ENCODE results near the gene PDZD4. TPM values are rescaled to one million over a fixed set of nuclear protein-coding genes. Genes with fewer than 3 reads are reported as not detected.

The PDZD4 gene
- total RNA-seq, 2 experiments from 2014 or later: 1.4 to 2.6 TPM

GRCh38 chrX:153877571-153878261, 47.4 kb upstream of the PDZD4 start:
- no peak for ATAC-seq

DNA sequence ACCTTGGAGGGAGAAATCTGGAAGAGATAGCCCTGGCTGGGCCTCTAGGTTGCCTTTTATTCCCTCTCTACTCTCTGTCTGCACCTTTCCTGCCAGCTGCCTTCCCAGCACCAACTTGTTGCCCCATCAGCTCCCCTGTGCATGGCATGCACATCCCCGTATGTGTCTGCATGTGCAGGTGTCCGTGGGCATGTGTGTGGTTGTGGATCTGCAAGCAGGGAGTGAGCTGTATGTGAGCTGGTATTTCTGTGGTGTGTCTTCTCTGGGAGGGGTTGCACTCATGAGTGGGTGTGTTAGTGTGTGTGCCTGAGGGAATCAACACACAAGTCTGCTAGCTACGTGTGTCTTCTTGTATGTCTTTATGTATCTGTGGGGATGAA, 45.8 kb upstream of the PDZD4 start:
- Mint-ChIP-seq H3K36me3 (ENCODE audit: low read depth) (no peaks in the 10 kb centered on the region), H3K4me3 (no peak overlapping the region), H3K4me1 (ENCODE audit: low read depth) (peaks cover 16% of the 10 kb centered on the region), H3K27ac (no peak overlapping the region), H3K27me3 (peaks cover 17% of the 10 kb centered on the region), H3K9me3 (no peaks in the 10 kb centered on the region)
- ChIA-PET CTCF (interaction anchor here (0.7 to 1.1 kb wide), 2 partner anchors 30 to 113 kb away, joined by 3 to 4 read pairs; no protein-coding TSS in a partner anchor), POLR2A (no interaction called here)
- TF ChIP-seq, protein P1, sequence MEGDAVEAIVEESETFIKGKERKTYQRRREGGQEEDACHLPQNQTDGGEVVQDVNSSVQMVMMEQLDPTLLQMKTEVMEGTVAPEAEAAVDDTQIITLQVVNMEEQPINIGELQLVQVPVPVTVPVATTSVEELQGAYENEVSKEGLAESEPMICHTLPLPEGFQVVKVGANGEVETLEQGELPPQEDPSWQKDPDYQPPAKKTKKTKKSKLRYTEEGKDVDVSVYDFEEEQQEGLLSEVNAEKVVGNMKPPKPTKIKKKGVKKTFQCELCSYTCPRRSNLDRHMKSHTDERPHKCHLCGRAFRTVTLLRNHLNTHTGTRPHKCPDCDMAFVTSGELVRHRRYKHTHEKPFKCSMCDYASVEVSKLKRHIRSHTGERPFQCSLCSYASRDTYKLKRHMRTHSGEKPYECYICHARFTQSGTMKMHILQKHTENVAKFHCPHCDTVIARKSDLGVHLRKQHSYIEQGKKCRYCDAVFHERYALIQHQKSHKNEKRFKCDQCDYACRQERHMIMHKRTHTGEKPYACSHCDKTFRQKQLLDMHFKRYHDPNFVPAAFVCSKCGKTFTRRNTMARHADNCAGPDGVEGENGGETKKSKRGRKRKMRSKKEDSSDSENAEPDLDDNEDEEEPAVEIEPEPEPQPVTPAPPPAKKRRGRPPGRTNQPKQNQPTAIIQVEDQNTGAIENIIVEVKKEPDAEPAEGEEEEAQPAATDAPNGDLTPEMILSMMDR (IDR thresholded peaks at IDR 0.05): no peak
- no peak for ATAC-seq
- intact Hi-C loops (cut with micrococcal nuclease): no loop called here
- DNase-seq: no peak

More at GRCh38 chrX:153877571-153878261, 47.4 kb upstream of the PDZD4 start:
- intact Hi-C loops (cut with micrococcal nuclease): no loop called here
- peaks cover 19% of the 10 kb centered on the region for H3K27me3 Mint-ChIP-seq
- TF ChIP-seq, protein P1 (IDR thresholded peaks at IDR 0.05): no peak
- H3K4me1 Mint-ChIP-seq (ENCODE audit: low read depth): peaks cover 16% of the 10 kb centered on the region
- H3K4me3 Mint-ChIP-seq: no peak overlapping the region
- ChIA-PET CTCF (interaction anchor here (1.0 kb wide), 2 partner anchors 12 to 47 kb away, joined by 3 read pairs; no protein-coding TSS in a partner anchor), POLR2A (no interaction called here)
- no peak overlapping the region for H3K27ac Mint-ChIP-seq
- H3K36me3 Mint-ChIP-seq (ENCODE audit: low read depth): no peaks in the 10 kb centered on the region
- H3K9me3 Mint-ChIP-seq: no peaks in the 10 kb centered on the region
- DNase-seq: no peak

GRCh38 chrX:153875391-153876111, 45.2 kb upstream of the PDZD4 start:
- peaks cover 16% of the 10 kb centered on the region for H3K4me1 Mint-ChIP-seq (ENCODE audit: low read depth)
- ATAC-seq (peak; percentile 68), DNase-seq (peak; percentile 64)
- H3K27ac Mint-ChIP-seq: no peak overlapping the region
- ChIA-PET POLR2A (no interaction called here), CTCF (interaction anchor here (0.7 to 1.1 kb wide), 2 partner anchors 30 to 112 kb away, joined by 3 to 4 read pairs; no protein-coding TSS in a partner anchor)
- TF ChIP-seq, protein P1 (IDR thresholded peaks at IDR 0.05): no peak
- no peaks in the 10 kb centered on the region for H3K9me3 Mint-ChIP-seq
- H3K4me3 Mint-ChIP-seq: no peak overlapping the region
- H3K36me3 Mint-ChIP-seq (ENCODE audit: low read depth): no peaks in the 10 kb centered on the region
- intact Hi-C loops (cut with micrococcal nuclease): no loop called here
- peaks cover 17% of the 10 kb centered on the region for H3K27me3 Mint-ChIP-seq

- H3K36me3 Mint-ChIP-seq (ENCODE audit: low read depth): no peaks in the 10 kb centered on the region
- H3K27me3 Mint-ChIP-seq: peaks cover 17% of the 10 kb centered on the region
- TF ChIP-seq, protein P1 (IDR thresholded peaks at IDR 0.05): no peak
- H3K9me3 Mint-ChIP-seq: no peaks in the 10 kb centered on the region
- ChIA-PET CTCF (no interaction called here), POLR2A (no interaction called here)
- no peak overlapping the region for H3K27ac Mint-ChIP-seq
- no peak overlapping the region for H3K4me3 Mint-ChIP-seq
- ATAC-seq: no peak
- no peak for DNase-seq
- H3K4me1 Mint-ChIP-seq (ENCODE audit: low read depth): peaks cover 16% of the 10 kb centered on the region
- intact Hi-C loops (cut with micrococcal nuclease): no loop called here
These were observed 44.2 kb upstream of the PDZD4 start for GRCh38 chrX:153874366-153875125.

All from activated CD8-positive, alpha-beta T cell treated with anti-CD3 and anti-CD28 coated beads for 36 hours (primary cell).